Measurements from ENCODE around the gene TRIML1.

- TF ChIP-seq, protein P1, sequence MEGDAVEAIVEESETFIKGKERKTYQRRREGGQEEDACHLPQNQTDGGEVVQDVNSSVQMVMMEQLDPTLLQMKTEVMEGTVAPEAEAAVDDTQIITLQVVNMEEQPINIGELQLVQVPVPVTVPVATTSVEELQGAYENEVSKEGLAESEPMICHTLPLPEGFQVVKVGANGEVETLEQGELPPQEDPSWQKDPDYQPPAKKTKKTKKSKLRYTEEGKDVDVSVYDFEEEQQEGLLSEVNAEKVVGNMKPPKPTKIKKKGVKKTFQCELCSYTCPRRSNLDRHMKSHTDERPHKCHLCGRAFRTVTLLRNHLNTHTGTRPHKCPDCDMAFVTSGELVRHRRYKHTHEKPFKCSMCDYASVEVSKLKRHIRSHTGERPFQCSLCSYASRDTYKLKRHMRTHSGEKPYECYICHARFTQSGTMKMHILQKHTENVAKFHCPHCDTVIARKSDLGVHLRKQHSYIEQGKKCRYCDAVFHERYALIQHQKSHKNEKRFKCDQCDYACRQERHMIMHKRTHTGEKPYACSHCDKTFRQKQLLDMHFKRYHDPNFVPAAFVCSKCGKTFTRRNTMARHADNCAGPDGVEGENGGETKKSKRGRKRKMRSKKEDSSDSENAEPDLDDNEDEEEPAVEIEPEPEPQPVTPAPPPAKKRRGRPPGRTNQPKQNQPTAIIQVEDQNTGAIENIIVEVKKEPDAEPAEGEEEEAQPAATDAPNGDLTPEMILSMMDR (IDR thresholded peaks at IDR 0.05), result no peak
- TF ChIP-seq EP300 (IDR thresholded peaks at IDR 0.05) (no peak), POLR2A (IDR thresholded peaks at IDR 0.05; ENCODE audit: low read depth) (no peak)
These were observed 29.2 kb upstream of the TRIML1 start for GRCh38 chr4:188110036-188110435.
